RPMI7951 (cell line): Measurements from ENCODE around the gene STK24. TPM values are rescaled to one million over a fixed set of nuclear protein-coding genes. Genes with fewer than 3 reads are reported as not detected.
A peak's percentile ranks its signal among the peaks of the same experiment; 100 is the strongest.

Experiments
- DNase-seq: peaks from one replicate; pipeline ENCODE4 v3.0.0-alpha.2; 2012; ENCODE audit warnings: low read depth
- total RNA-seq: library from RNA; depleted of rRNA; stranded (reverse); fragments of >200 nt; shearing (Covaris generic); gene quantifications from 2 replicates; pipeline ENCODE4 v1.2.3, GENCODE V29; 2014; rRNA removed

Gene STK24
- total RNA-seq, 1 experiment from 2014 or later = 92.5 TPM

GRCh38 chr13:98411617-98412265 lies 165.2 kb downstream of the STK24 start:
- DNase-seq = no peak

- no peak for DNase-seq
These were observed 165.9 kb downstream of the STK24 start for GRCh38 chr13:98411013-98411412.

- DNase-seq = no peak
These were observed 166.3 kb downstream of the STK24 start for GRCh38 chr13:98410612-98411011.

- DNase-seq = no peak
These were observed 167.6 kb downstream of the STK24 start for GRCh38 chr13:98409281-98409680.

- DNase-seq = no peak
These were observed 169.3 kb downstream of the STK24 start for GRCh38 chr13:98407575-98407974.

GRCh38 chr13:98406971-98407370 lies 169.9 kb downstream of the STK24 start:
- no peak for DNase-seq

GRCh38 chr13:98406427-98406826 lies 170.5 kb downstream of the STK24 start:
- DNase-seq = no peak

- no peak for DNase-seq
These were observed 171.1 kb downstream of the STK24 start for GRCh38 chr13:98405690-98406344.

- no peak for DNase-seq
These were observed 171.8 kb downstream of the STK24 start for GRCh38 chr13:98405107-98405571.

GRCh38 chr13:98403076-98403475 lies 173.8 kb downstream of the STK24 start:
- DNase-seq = no peak

GRCh38 chr13:98401934-98402333 lies 175.0 kb downstream of the STK24 start:
- no peak for DNase-seq

GRCh38 chr13:98399756-98400155 lies 177.2 kb downstream of the STK24 start:
- DNase-seq = no peak

GRCh38 chr13:98398581-98398980 lies 178.3 kb downstream of the STK24 start:
- no peak for DNase-seq

GRCh38 chr13:98397861-98398260 lies 179.0 kb downstream of the STK24 start:
- no peak for DNase-seq

GRCh38 chr13:98397221-98397620 lies 179.7 kb downstream of the STK24 start:
- peak; percentile 4 for DNase-seq

GRCh38 chr13:98396071-98396710 lies 180.7 kb downstream of the STK24 start:
- DNase-seq = no peak

Other genes with a start within 250 kb of the STK24 start
- gene SLC15A1, start 175.6 kb upstream of the STK24 start, total RNA-seq = under 0.01 TPM in 1 of 2 replicates, not detected in the other